ENCODE results near the gene TBC1D12. TPM values are rescaled to one million over a fixed set of nuclear protein-coding genes. Genes with fewer than 3 reads are reported as not detected.

The TBC1D12 gene
- polyA plus RNA-seq, 1 donor from 2014 or later: 27.9 TPM

DNA sequence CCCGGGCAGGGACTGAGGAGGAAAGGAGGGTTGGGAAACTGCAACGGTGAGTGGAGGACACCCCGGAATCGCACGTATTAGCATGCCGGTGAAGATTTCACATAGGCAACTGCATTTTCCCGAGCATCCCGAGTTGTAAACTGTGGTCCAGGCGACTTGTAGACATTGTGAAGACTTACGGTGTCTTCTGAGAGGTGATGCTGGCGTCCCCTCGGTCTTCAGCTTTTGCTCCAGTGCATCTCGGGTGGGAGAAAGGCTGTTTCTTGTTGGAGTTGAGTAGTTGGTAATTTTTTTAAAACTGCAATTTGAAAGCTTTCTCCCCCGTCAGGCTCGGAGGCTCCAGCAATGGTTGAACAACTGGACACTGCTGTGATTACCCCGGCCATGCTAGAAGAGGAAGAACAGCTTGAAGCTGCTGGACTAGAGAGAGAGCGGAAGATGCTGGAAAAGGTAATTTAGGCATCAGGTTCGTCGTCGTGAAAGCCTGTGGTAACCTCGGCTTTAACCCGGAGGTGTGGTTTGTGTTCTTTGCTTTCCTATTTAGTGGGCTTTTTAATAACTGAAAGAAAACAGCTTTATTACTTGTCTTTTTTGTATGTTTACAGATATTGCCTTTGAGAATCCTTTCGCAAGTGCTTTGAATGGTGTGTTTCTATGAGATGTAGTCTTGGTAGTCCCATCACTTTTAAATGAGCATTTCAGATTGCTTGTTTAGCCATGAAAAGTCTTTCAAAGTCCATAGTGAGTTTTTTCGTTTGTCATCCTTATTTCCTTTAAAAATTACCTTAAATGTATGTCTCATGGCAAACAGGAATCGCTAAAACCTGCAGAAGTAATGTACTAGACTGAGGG, 143.9 kb downstream of the TBC1D12 start:
- no peaks in the 10 kb centered on the region for H3K9me3 ChIP-seq (ENCODE audit: low read length)
- peaks cover 20% of the 10 kb centered on the region for H3K79me2 ChIP-seq (replicated peaks; ENCODE audit: insufficient read depth, low read length)
- peak overlapping the region; percentile 65 for H3K9ac ChIP-seq (ENCODE audit: low read length)
- H3K4me3 ChIP-seq (ENCODE audit: low read length): peak overlapping the region; percentile 87
- peak overlapping the region; percentile 79 for H3K4me2 ChIP-seq (ENCODE audit: low read length)
- H3K27ac ChIP-seq (ENCODE audit: low read length): no peak overlapping the region
- H3K9me2 ChIP-seq (ENCODE audit: insufficient read depth, low read length): no peaks in the 10 kb centered on the region
- no peaks in the 10 kb centered on the region for H3F3A ChIP-seq (ENCODE audit: insufficient read depth, low read length, poor library complexity, severe bottlenecking)
- H2AFZ ChIP-seq (ENCODE audit: low read depth, low read length): peak overlapping the region; percentile 86
- TF ChIP-seq, protein P1, sequence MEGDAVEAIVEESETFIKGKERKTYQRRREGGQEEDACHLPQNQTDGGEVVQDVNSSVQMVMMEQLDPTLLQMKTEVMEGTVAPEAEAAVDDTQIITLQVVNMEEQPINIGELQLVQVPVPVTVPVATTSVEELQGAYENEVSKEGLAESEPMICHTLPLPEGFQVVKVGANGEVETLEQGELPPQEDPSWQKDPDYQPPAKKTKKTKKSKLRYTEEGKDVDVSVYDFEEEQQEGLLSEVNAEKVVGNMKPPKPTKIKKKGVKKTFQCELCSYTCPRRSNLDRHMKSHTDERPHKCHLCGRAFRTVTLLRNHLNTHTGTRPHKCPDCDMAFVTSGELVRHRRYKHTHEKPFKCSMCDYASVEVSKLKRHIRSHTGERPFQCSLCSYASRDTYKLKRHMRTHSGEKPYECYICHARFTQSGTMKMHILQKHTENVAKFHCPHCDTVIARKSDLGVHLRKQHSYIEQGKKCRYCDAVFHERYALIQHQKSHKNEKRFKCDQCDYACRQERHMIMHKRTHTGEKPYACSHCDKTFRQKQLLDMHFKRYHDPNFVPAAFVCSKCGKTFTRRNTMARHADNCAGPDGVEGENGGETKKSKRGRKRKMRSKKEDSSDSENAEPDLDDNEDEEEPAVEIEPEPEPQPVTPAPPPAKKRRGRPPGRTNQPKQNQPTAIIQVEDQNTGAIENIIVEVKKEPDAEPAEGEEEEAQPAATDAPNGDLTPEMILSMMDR (IDR thresholded peaks at IDR 0.05; ENCODE audit: poor library complexity, severe bottlenecking): no peak
- TF ChIP-seq POLR2AphosphoS5 (IDR thresholded peaks at IDR 0.05): no peak
- no peak for TF ChIP-seq RAD21 (conservative IDR thresholded peaks at IDR 0.05)
- TF ChIP-seq MXI1 (conservative IDR thresholded peaks at IDR 0.05; ENCODE audit: poor library complexity, severe bottlenecking): peak; percentile 30
- no peak for TF ChIP-seq TAF1 (IDR thresholded peaks at IDR 0.05; ENCODE audit: low read depth)
- TF ChIP-seq EZH2 (IDR thresholded peaks at IDR 0.05; ENCODE audit: borderline replicate concordance, insufficient read depth, low read length, poor library complexity, severe bottlenecking): no peak
- H3K36me3 ChIP-seq (ENCODE audit: insufficient read depth, low read length): no peaks in the 10 kb centered on the region
- H3K27me3 ChIP-seq (ENCODE audit: insufficient read depth, low read depth, low read length): no peaks in the 10 kb centered on the region
- no peaks in the 10 kb centered on the region for H4K20me1 ChIP-seq (ENCODE audit: insufficient read depth)

DNA sequence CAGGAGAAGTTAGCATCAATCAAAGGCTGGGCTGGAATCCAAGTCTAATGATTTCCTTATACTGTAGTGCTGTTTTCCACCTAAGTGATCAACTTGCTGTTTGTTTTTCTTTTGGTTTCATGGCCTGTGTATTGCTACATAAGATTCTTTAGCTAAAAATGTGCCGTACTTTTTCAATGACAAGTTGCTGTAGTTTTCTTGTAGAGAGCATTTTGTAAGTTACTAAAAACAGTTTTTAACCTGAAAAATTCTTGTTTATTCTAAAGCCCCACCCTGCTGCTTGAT, 144.5 kb downstream of the TBC1D12 start:
- Histone ChIP-seq H3K9me2 (ENCODE audit: insufficient read depth, low read length) (no peaks in the 10 kb centered on the region), H3K9ac (ENCODE audit: low read length) (no peak overlapping the region), H3K36me3 (ENCODE audit: insufficient read depth, low read length) (no peaks in the 10 kb centered on the region), H3K9me3 (ENCODE audit: low read length) (no peaks in the 10 kb centered on the region), H3K79me2 (replicated peaks; ENCODE audit: insufficient read depth, low read length) (peaks cover 20% of the 10 kb centered on the region), H3K27ac (ENCODE audit: low read length) (no peak overlapping the region), H2AFZ (ENCODE audit: low read depth, low read length) (no peak overlapping the region), H3K4me3 (ENCODE audit: low read length) (peak overlapping the region; percentile 87), H3K4me2 (ENCODE audit: low read length) (peak overlapping the region; percentile 79), H3F3A (ENCODE audit: insufficient read depth, low read length, poor library complexity, severe bottlenecking) (no peaks in the 10 kb centered on the region), H4K20me1 (ENCODE audit: insufficient read depth) (no peaks in the 10 kb centered on the region), H3K27me3 (ENCODE audit: insufficient read depth, low read depth, low read length) (no peaks in the 10 kb centered on the region)
- no peak for TF ChIP-seq EZH2 (IDR thresholded peaks at IDR 0.05; ENCODE audit: borderline replicate concordance, insufficient read depth, low read length, poor library complexity, severe bottlenecking)
- no peak for TF ChIP-seq SMC3 (conservative IDR thresholded peaks at IDR 0.05; ENCODE audit: poor library complexity)
- TF ChIP-seq EP300 (conservative IDR thresholded peaks at IDR 0.05; ENCODE audit: poor library complexity, severe bottlenecking): no peak
- no peak for TF ChIP-seq MXI1 (conservative IDR thresholded peaks at IDR 0.05; ENCODE audit: poor library complexity, severe bottlenecking)
- TF ChIP-seq POLR2AphosphoS5 (IDR thresholded peaks at IDR 0.05): no peak
- TF ChIP-seq, protein P1 (IDR thresholded peaks at IDR 0.05; ENCODE audit: poor library complexity, severe bottlenecking): no peak
- no peak for TF ChIP-seq TAF1 (IDR thresholded peaks at IDR 0.05; ENCODE audit: low read depth)
- TF ChIP-seq RAD21 (conservative IDR thresholded peaks at IDR 0.05): no peak
- TF ChIP-seq, protein P2, sequence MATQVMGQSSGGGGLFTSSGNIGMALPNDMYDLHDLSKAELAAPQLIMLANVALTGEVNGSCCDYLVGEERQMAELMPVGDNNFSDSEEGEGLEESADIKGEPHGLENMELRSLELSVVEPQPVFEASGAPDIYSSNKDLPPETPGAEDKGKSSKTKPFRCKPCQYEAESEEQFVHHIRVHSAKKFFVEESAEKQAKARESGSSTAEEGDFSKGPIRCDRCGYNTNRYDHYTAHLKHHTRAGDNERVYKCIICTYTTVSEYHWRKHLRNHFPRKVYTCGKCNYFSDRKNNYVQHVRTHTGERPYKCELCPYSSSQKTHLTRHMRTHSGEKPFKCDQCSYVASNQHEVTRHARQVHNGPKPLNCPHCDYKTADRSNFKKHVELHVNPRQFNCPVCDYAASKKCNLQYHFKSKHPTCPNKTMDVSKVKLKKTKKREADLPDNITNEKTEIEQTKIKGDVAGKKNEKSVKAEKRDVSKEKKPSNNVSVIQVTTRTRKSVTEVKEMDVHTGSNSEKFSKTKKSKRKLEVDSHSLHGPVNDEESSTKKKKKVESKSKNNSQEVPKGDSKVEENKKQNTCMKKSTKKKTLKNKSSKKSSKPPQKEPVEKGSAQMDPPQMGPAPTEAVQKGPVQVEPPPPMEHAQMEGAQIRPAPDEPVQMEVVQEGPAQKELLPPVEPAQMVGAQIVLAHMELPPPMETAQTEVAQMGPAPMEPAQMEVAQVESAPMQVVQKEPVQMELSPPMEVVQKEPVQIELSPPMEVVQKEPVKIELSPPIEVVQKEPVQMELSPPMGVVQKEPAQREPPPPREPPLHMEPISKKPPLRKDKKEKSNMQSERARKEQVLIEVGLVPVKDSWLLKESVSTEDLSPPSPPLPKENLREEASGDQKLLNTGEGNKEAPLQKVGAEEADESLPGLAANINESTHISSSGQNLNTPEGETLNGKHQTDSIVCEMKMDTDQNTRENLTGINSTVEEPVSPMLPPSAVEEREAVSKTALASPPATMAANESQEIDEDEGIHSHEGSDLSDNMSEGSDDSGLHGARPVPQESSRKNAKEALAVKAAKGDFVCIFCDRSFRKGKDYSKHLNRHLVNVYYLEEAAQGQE (IDR thresholded peaks at IDR 0.05; ENCODE audit: borderline replicate concordance): no peak
